Right lobe of liver (tissue), 4 donors: ENCODE measurements around the gene DDIT4.
"Not testable (repeated sequence)": the region's sequence is repeated elsewhere in the genome, so short reads cannot be mapped to it uniquely, and the experiment has no call there.

Experiments used
- CTCF ChIP-seq, 4 donors: fragments of 200-600 bp in 3 of 4; fragments of 450-650 bp in 1 of 4; IDR thresholded peaks; one replicate each; pipeline versions ENCODE4 v1.5.1 to v1.8.0; 2016 to 2022; ENCODE audit warnings: antibody characterized with exemption in 4 of 4, mild to moderate bottlenecking in 2 of 4
- POLR2A ChIP-seq: fragments of 450-650 bp; IDR thresholded peaks from one replicate; pipeline ENCODE4 v1.6.1; 2017; ENCODE audit warnings: antibody characterized with exemption, mild to moderate bottlenecking
- donor health status: DM: no; HTN: no; CAD: no.
- donor health status: DM: no; HTN: no; CAD: no.
- donor health status: DM: no; HTN: yes; CAD: no.

DNA sequence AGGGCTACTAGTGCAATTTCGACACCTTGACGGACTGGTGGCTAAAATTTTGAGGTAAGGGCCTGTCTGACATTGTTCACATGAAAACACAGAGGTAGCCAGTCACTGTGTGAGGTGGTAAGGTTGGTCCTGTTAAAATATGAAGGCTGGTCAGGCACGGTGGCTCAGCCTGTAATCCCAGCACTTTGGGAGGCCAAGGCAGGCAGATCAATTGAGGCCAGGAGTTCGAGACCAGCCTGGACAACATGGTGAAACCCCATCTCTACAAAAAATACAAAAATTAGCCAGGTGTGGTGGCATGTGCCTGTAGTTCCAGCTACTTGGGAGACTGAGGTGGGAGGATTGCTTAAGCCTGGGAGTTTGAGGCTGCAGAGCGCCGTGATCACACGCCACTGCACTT is 34.0 kb downstream of the DDIT4 start:
- not testable (repeated sequence) for TF ChIP-seq POLR2A; CTCF (IDR thresholded peaks at IDR 0.05)
